Common myeloid progenitor, CD34-positive (primary cell): ENCODE results near the gene SLC25A4.
"Not testable (repeated sequence)": the region's sequence is repeated elsewhere in the genome, so short reads cannot be mapped to it uniquely, and the experiment has no call there.

Source experiments
- CTCF ChIA-PET: fragments of 350-600 bp; sonication (Branson Sonifier 250); formaldehyde crosslinking; loops from one replicate; lab custom pipeline; 2021; ENCODE audit warnings: antibody characterized with exemption; lab: Charles Lee
- POLR2A ChIA-PET: fragments of 350-600 bp; sonication (Branson Sonifier 250); formaldehyde crosslinking; loops from one replicate; lab custom pipeline; 2021; ENCODE audit warnings: antibody characterized with exemption; lab: Charles Lee
- DNase-seq, 3 donors: peaks; one replicate each; pipeline versions ENCODE4 v3.0.0 to v3.0.0-alpha.2; 2013
- H3K27ac ChIP-seq, 2 experiments: 1 replicate in 1 of 2; 2 replicates in 1 of 2; pipeline ENCODE4 v1.7.0; 2013; ENCODE audit warnings: inconsistent platforms in 2 of 2, low read length in 2 of 2, mild to moderate bottlenecking in 2 of 2, low read depth in 1 of 2, moderate library complexity in 1 of 2; ENCODE audit not compliant: severe bottlenecking in 2 of 2, insufficient read depth in 1 of 2, poor library complexity in 1 of 2
- H3K27me3 ChIP-seq, 5 experiments: replicated peaks in 2 of 5; 1 replicate in 3 of 5; 2 replicates in 2 of 5; pipeline versions ENCODE4 v1.6.1 to v1.7.0; 2013; ENCODE audit warnings: low read length in 4 of 5, mild to moderate bottlenecking in 2 of 5, moderate library complexity in 2 of 5, inconsistent platforms in 1 of 5; ENCODE audit not compliant: insufficient read depth in 5 of 5, control insufficient read depth in 4 of 5
- H3K36me3 ChIP-seq, 4 experiments: 1 replicate in 2 of 4; 2 replicates in 2 of 4; pipeline versions ENCODE4 v1.6.1 to v1.7.0; 2013; ENCODE audit warnings: low read length in 3 of 4, control low read depth in 1 of 4, mild to moderate bottlenecking in 1 of 4; ENCODE audit not compliant: control insufficient read depth in 4 of 4, insufficient read depth in 4 of 4
- H3K4me1 ChIP-seq, 4 experiments: 1 replicate in 3 of 4; 2 replicates in 1 of 4; pipeline versions ENCODE4 v1.6.1 to v1.7.1; 2013; ENCODE audit warnings: low read length in 3 of 4, mild to moderate bottlenecking in 3 of 4, control low read depth in 1 of 4, inconsistent platforms in 1 of 4, moderate library complexity in 1 of 4; ENCODE audit not compliant: control insufficient read depth in 4 of 4, insufficient read depth in 4 of 4; ENCODE audit errors: control extremely low read depth in 1 of 4
- H3K4me3 ChIP-seq, 7 experiments: 1 replicate in 4 of 7; 2 replicates in 3 of 7; pipeline versions ENCODE4 v1.5.1 to v1.7.0; 2013; ENCODE audit warnings: mild to moderate bottlenecking in 7 of 7, low read length in 6 of 7, moderate library complexity in 6 of 7, inconsistent platforms in 2 of 7, low read depth in 2 of 7, control low read depth in 1 of 7; ENCODE audit not compliant: insufficient read depth in 4 of 7, control insufficient read depth in 1 of 7; ENCODE audit errors: extremely low read depth in 1 of 7
- H3K9me3 ChIP-seq, 5 experiments: 1 replicate in 4 of 5; 2 replicates in 1 of 5; pipeline versions ENCODE4 v1.6.1 to v1.7.1; 2013; ENCODE audit warnings: low read length in 4 of 5, mild to moderate bottlenecking in 2 of 5, inconsistent platforms in 1 of 5, low read depth in 1 of 5, moderate library complexity in 1 of 5; ENCODE audit not compliant: control insufficient read depth in 4 of 5, insufficient read depth in 2 of 5; ENCODE audit errors: control extremely low read depth in 1 of 5
- WGBS: methylation state at CpG from one replicate; pipeline ENCODE4 v1.1.5; 2013; ENCODE audit not compliant: insufficient coverage; 5-methylcytosine and 5-hydroxymethylcytosine counted together

SLC25A4 gene

DNA sequence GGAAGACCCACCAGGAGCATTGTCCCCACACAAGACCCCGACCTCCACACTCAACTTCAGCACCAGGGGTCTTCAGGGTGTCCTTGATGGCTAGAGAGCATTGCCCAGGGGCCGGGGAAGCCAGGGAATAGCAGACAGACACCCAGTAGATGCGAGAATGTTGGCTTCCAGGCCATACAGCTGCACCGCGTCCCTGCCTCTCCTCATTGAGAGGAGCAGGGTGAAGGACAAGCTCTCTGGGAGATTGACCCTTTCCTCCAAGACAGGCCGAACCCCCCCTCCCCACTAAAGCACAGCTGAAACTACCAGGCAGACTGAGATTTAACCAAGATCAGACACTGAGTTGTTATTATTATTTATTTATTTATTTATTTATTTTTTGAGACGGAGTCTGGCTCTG lies 42.6 kb upstream of the SLC25A4 start:
- Histone ChIP-seq H3K27ac (no peak overlapping the region), H3K36me3 (no peaks in the 10 kb centered on the region), H3K9me3 (no peaks in the 10 kb centered on the region), H3K4me1 (no peaks in the 10 kb centered on the region), H3K27me3 (peaks cover 0 to 7% (median 0%) of the 10 kb centered on the region in 5 experiments), H3K4me3 (no peak overlapping the region)
- no peak for DNase-seq
- ChIA-PET POLR2A (no interaction called here), CTCF (interaction anchor here (1.0 to 2.0 kb wide), 4 partner anchors 10 to 95 kb away, joined by 3 to 5 read pairs (median 4); no protein-coding TSS in a partner anchor)
- 100% methylated on average over 6 of the region's 7 CpGs for WGBS

DNA sequence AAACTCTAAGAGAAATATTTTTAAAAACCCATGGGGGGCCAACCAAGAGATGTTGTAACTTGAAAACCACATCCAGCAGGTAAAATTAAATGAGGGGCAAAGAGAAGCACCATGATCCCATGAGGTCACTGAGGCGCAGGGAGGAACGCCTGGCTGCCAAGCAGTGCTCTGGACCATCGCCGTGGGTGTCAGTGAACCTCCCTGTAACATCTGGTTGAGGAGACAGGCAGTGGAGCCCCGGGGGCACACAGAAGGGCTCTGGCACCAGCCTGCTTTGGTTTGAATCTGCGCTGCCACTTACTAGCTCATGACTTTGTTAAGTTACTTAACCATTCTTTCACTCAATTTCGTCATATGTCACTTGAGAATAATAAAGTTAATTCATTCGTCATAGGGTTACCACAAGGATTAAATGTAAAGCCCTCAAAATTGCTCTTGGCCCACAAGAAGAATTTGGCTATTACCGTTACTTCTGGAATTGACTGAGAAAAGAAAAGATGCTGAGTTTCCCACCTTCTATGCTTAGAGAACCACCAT lies 41.6 kb upstream of the SLC25A4 start:
- no peak for DNase-seq
- no peak overlapping the region for H3K4me3 ChIP-seq
- H3K9me3 ChIP-seq, result no peaks in the 10 kb centered on the region
- H3K27ac ChIP-seq, result no peak overlapping the region
- CTCF ChIA-PET, result interaction anchor here (1.6 to 2.0 kb wide), 2 partner anchors 15 to 60 kb away, joined by 3 to 5 read pairs; no protein-coding TSS in a partner anchor
- H3K36me3 ChIP-seq, result no peaks in the 10 kb centered on the region
- 99% methylated on average over 7 of the region's 9 CpGs for WGBS
- POLR2A ChIA-PET, result no interaction called here
- no peaks in the 10 kb centered on the region for H3K4me1 ChIP-seq
- H3K27me3 ChIP-seq, result peaks cover 0 to 8% (median 0%) of the 10 kb centered on the region in 5 experiments

DNA sequence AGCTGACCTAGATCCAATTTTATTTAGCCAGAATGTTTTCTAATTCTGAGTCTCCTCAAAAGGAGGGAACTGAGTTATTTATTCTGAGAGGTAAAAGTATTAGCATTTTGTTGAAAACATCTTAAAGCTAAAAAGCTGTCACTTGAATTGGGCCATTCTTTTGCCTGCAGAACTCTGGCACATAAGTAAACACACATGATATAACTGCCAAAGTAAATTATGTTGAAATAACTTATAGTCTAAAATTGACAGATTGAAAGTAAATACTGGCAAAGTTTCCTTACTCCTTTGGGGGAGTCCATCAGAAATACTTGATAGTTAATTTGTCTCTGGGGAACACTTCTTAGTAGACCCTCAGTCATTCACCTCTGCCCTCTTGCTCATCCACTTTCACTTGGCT lies 38.3 kb upstream of the SLC25A4 start:
- ChIA-PET POLR2A (no interaction called here), CTCF (no interaction called here)
- Histone ChIP-seq H3K27me3 (peaks cover 0 to 10% (median 0%) of the 10 kb centered on the region in 5 experiments), H3K4me1 (no peaks in the 10 kb centered on the region), H3K4me3 (no peak overlapping the region), H3K9me3 (no peaks in the 10 kb centered on the region), H3K36me3 (no peaks in the 10 kb centered on the region), H3K27ac (no peak overlapping the region)
- DNase-seq, result no peak

DNA sequence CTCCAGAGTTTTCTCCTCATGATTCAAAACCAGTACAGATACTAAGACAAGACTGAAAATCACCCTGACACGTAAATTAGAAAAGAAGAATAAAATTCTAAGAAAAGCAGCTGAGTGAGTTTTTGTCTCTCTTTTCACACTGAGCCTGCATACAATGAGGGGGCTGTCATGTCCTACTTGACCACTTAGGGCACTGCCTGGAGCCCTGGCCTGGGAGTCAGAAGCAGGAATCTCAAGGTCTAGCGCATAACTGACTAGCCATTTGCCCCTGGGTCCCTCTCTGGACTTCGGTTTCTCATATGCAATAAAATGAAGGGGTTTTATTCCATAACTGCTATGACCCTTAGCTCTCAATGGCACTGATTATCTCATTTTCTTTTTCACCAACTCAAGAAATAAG lies 36.7 kb upstream of the SLC25A4 start:
- 100% methylated on average over 2 of the region's 3 CpGs for WGBS
- H3K9me3 ChIP-seq, result no peaks in the 10 kb centered on the region
- H3K4me3 ChIP-seq, result no peak overlapping the region
- CTCF ChIA-PET, result interaction anchor here (1.0 to 2.4 kb wide), 4 partner anchors 10 to 45 kb away, joined by 3 to 17 read pairs (median 3); partner anchors contain the start of gene SLC25A4
- H3K36me3 ChIP-seq, result no peaks in the 10 kb centered on the region
- H3K4me1 ChIP-seq, result no peaks in the 10 kb centered on the region
- no peak overlapping the region for H3K27ac ChIP-seq
- no peak for DNase-seq
- POLR2A ChIA-PET, result no interaction called here
- peaks cover 0 to 10% (median 0%) of the 10 kb centered on the region in 5 experiments for H3K27me3 ChIP-seq

DNA sequence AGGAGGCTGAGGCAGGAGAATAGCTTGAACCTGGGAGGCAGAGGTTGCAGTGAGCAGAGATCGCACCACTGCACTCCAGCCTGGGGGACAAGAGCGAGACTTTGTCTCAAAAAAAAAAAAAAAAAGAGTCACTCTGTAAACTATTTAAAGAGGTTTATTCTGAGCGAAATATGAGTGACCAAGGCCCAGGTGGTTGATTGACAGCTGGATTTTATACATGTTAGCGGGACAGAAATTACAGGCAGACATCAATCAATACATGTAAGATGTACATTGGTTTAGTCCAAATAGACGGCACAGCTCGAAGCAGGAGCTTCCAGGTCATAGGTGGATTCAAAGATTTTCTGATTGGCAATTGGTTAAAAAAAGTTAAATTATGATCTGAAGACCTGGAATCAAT lies 35.5 kb upstream of the SLC25A4 start:
- H3K27me3 ChIP-seq, H3K9me3 ChIP-seq, POLR2A ChIA-PET, H3K4me3 ChIP-seq, H3K36me3 ChIP-seq, H3K27ac ChIP-seq, H3K4me1 ChIP-seq, DNase-seq: not testable (repeated sequence)
- CTCF ChIA-PET, result interaction anchor here (0.6 to 2.4 kb wide), 5 partner anchors 11 to 529 kb away, joined by 3 to 17 read pairs (median 3); no protein-coding TSS in a partner anchor
- WGBS, result 98% methylated on average over 6 of the region's 6 CpGs

DNA sequence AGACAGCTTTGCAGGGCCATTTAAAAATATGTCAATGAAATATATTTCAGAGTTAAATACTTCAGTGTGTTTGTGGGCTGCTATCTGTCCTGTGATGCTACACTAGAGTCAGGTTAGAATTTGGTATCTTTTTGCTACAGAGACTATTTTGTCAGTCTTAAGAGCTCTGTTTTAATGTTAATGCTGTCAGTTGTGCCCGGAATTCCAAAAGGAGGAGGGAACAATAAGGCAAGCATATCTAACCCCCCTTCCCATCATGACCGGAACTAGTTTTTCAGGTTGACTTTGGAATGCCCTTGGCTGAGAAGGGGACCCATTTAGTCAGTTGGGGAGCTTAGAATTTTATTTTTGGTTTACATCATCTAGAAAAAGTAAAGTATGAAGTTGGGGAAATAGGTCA lies 34.9 kb upstream of the SLC25A4 start:
- no peaks in the 10 kb centered on the region for H3K4me1 ChIP-seq
- no peak for DNase-seq
- H3K4me3 ChIP-seq, result no peak overlapping the region
- H3K27me3 ChIP-seq, result peaks cover 0 to 8% (median 0%) of the 10 kb centered on the region in 5 experiments
- ChIA-PET CTCF (interaction anchor here (0.6 to 2.1 kb wide), 5 partner anchors 12 to 529 kb away, joined by 3 to 6 read pairs (median 3); no protein-coding TSS in a partner anchor), POLR2A (interaction anchor here (0.6 kb wide), 1 partner anchor 1083 kb away, joined by 3 read pairs; no protein-coding TSS in a partner anchor)
- no peaks in the 10 kb centered on the region for H3K36me3 ChIP-seq
- no peaks in the 10 kb centered on the region for H3K9me3 ChIP-seq
- no peak overlapping the region for H3K27ac ChIP-seq
- WGBS, result 100% methylated on average over 1 of the region's 2 CpGs

DNA sequence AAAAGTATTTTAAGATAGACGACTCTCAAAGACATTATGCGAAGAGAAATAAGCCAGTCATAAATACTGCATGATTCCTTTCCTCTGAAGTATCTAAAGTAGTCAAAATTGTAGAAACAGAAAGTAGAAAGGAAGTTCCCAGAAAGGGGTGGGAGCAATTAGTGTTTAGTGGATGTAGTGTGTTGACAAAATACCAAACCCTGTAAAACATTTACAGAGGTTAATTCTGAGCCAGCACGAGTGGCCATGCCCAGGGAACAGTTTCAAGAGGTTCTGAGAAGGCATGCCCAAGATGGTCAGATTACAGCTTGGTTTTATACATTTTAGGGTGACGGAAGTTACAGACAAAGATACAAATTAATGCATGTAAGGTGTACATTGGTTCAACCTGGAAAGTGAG lies 34.4 kb upstream of the SLC25A4 start:
- ChIA-PET POLR2A (interaction anchor here (0.6 kb wide), 2 partner anchors 438 to 1083 kb away, joined by 3 to 4 read pairs; no protein-coding TSS in a partner anchor), CTCF (interaction anchor here (1.0 to 2.1 kb wide), 4 partner anchors 11 to 19 kb away, joined by 3 to 6 read pairs (median 3); no protein-coding TSS in a partner anchor)
- 92% methylated on average over 2 of the region's 4 CpGs for WGBS
- Histone ChIP-seq H3K9me3 (no peaks in the 10 kb centered on the region), H3K36me3 (no peaks in the 10 kb centered on the region), H3K4me3 (no peak overlapping the region), H3K27me3 (peaks cover 0 to 8% (median 0%) of the 10 kb centered on the region in 5 experiments), H3K4me1 (no peaks in the 10 kb centered on the region), H3K27ac (no peak overlapping the region)
- no peak for DNase-seq
